SU-DHL-6 (cell line): ENCODE measurements around the gene NCKAP5.

Source experiments
- H2AFZ ChIP-seq: fragments of 200-600 bp; sonication (generic); 2 replicates; pipeline ENCODE4 v1.6.1; 2014; ENCODE audit warnings: low read depth, mild to moderate bottlenecking, moderate library complexity, mixed read lengths, antibody characterized with exemption, low read length; ENCODE audit not compliant: severe bottlenecking
- H3F3A ChIP-seq: fragments of 200-600 bp; shearing (Covaris generic); 2 replicates; pipeline ENCODE4 v1.6.0; 2016; ENCODE audit warnings: antibody characterized with exemption, mild to moderate bottlenecking; ENCODE audit not compliant: insufficient read depth
- H3K27ac ChIP-seq: fragments of 200-600 bp; sonication (generic); 2 replicates; pipeline ENCODE4 v1.5.1; 2016; ENCODE audit warnings: low read depth, mild to moderate bottlenecking, low read length, moderate library complexity, mixed read lengths
- H3K27me3 ChIP-seq: fragments of 200-600 bp; sonication (generic), shearing (Covaris generic); 2 replicates; pipeline ENCODE4 v1.6.0; 2014; ENCODE audit warnings: mild to moderate bottlenecking, low read length
- H3K36me3 ChIP-seq: fragments of 200-600 bp; sonication (generic); 2 replicates; pipeline ENCODE4 v1.6.1; 2014; ENCODE audit warnings: mild to moderate bottlenecking, low read length, mixed read lengths
- H3K4me2 ChIP-seq: fragments of 300-600, 200-600 bp; shearing (Covaris generic), sonication (generic); 2 replicates; pipeline ENCODE4 v1.6.0; 2014; ENCODE audit warnings: low read length, low read depth, mild to moderate bottlenecking; ENCODE audit not compliant: poor library complexity, severe bottlenecking
- H3K4me3 ChIP-seq: fragments of 200-600 bp; sonication (generic); 2 replicates; pipeline ENCODE4 v1.5.1; 2014; ENCODE audit warnings: antibody characterized with exemption, low read length, mild to moderate bottlenecking, mixed read lengths; ENCODE audit not compliant: insufficient read depth, poor library complexity, severe bottlenecking
- H3K79me2 ChIP-seq: fragments of 200-600 bp; sonication (generic); 2 replicates; pipeline ENCODE4 v1.6.1; 2014; ENCODE audit warnings: mild to moderate bottlenecking, low read length, moderate library complexity; ENCODE audit not compliant: insufficient read depth
- H3K9ac ChIP-seq: fragments of 200-600 bp; sonication (generic); 2 replicates; pipeline ENCODE4 v1.7.0; 2014; ENCODE audit warnings: mild to moderate bottlenecking, low read length
- H3K9me2 ChIP-seq: fragments of 200-600 bp; sonication (generic); replicated peaks from 2 replicates; pipeline ENCODE4 v1.6.1; 2014; ENCODE audit warnings: low read length; ENCODE audit not compliant: insufficient read depth
- H3K9me3 ChIP-seq: fragments of 200-600 bp; sonication (generic); 2 replicates; pipeline ENCODE4 v1.6.1; 2014; ENCODE audit warnings: low read length, mixed read lengths; ENCODE audit not compliant: insufficient read depth
- H4K20me1 ChIP-seq: fragments of 200-600 bp; sonication (generic); 2 replicates; pipeline ENCODE4 v1.6.1; 2014; ENCODE audit warnings: low read depth, mild to moderate bottlenecking, antibody characterized with exemption, low read length, moderate library complexity, mixed read lengths
- EZH2phosphoT487 ChIP-seq: fragments of 200-600 bp; sonication (generic), shearing (Covaris generic); conservative IDR thresholded peaks from 2 replicates; pipeline ENCODE4 v1.6.1; 2018; ENCODE audit warnings: mild to moderate bottlenecking, antibody characterized with exemption, low read length, moderate library complexity, mixed read lengths
- TF ChIP-seq, protein P1 (sequence below): fragments of 200-600 bp; sonication (generic); IDR thresholded peaks from one replicate; pipeline ENCODE4 v1.5.1; 2017; ENCODE audit warnings: antibody characterized with exemption, mild to moderate bottlenecking, low read length, moderate library complexity; ENCODE audit not compliant: insufficient read depth, poor library complexity, severe bottlenecking

The NCKAP5 gene

DNA sequence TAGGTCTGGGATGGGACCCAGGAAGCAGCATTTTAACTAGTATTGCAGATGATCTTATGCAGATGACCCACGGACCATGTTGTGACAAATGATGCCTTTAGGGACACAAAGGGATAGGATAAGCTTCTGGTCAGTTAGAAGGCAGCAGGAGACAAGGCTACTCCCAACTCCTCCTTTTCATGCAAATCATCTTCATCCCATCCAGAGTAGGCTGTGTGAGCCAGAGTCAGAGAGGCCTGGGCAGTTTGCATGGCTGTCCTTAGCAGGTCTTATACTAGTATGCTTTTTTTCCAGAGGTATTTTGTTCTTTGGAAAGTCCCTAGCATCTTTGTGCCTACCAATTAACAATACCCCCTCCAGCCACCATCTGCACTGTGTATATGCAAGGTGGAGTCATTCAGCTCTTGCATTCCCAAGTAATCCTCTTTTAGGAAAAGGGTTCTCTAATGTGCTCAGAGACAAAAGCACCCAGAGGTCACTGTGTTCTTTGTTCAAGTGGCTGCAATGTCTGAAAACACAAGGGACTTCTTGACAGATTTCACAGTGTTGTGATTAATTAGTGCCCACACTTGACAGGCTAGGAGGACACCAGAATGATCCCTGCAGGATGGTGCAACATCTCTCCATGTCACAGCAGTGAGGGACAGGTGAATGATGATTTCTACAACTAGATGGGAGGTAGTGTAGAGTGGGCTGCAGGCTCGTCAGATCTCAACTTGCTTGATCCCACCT, 225.8 kb downstream of the NCKAP5 start:
- Histone ChIP-seq H3K9ac (no peak overlapping the region), H3K36me3 (no peaks in the 10 kb centered on the region), H3F3A (no peaks in the 10 kb centered on the region), H3K9me2 (no peaks in the 10 kb centered on the region), H4K20me1 (no peaks in the 10 kb centered on the region), H3K27me3 (no peaks in the 10 kb centered on the region), H3K4me3 (no peak overlapping the region), H2AFZ (no peak overlapping the region), H3K27ac (no peak overlapping the region), H3K9me3 (no peaks in the 10 kb centered on the region), H3K79me2 (no peaks in the 10 kb centered on the region), H3K4me2 (no peak overlapping the region)
- TF ChIP-seq EZH2phosphoT487 = no peak
- TF ChIP-seq, protein P1, sequence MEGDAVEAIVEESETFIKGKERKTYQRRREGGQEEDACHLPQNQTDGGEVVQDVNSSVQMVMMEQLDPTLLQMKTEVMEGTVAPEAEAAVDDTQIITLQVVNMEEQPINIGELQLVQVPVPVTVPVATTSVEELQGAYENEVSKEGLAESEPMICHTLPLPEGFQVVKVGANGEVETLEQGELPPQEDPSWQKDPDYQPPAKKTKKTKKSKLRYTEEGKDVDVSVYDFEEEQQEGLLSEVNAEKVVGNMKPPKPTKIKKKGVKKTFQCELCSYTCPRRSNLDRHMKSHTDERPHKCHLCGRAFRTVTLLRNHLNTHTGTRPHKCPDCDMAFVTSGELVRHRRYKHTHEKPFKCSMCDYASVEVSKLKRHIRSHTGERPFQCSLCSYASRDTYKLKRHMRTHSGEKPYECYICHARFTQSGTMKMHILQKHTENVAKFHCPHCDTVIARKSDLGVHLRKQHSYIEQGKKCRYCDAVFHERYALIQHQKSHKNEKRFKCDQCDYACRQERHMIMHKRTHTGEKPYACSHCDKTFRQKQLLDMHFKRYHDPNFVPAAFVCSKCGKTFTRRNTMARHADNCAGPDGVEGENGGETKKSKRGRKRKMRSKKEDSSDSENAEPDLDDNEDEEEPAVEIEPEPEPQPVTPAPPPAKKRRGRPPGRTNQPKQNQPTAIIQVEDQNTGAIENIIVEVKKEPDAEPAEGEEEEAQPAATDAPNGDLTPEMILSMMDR = no peak

DNA sequence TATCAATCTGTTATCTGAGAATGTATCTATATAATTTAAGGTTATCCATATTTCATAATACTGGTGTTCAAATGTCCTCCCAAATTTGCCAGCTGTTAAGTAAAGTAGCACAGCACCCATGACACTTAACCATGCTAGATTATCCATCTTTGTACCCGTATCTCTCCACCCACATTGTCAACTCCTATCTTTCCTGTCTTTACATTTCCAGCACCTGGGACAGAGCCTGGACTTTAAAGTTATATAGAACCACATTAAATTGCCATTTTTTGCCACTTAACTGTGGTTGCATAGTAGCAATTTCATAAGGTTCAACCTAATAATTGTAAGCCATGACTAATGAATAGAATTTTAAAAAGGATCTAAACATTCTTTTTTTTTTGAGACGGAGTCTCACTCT, 226.7 kb downstream of the NCKAP5 start:
- H3K27ac ChIP-seq = no peak overlapping the region
- H3K4me3 ChIP-seq = no peak overlapping the region
- H2AFZ ChIP-seq = no peak overlapping the region
- no peaks in the 10 kb centered on the region for H3K9me2 ChIP-seq
- H4K20me1 ChIP-seq = no peaks in the 10 kb centered on the region
- no peaks in the 10 kb centered on the region for H3K36me3 ChIP-seq
- no peaks in the 10 kb centered on the region for H3K27me3 ChIP-seq
- no peak overlapping the region for H3K9ac ChIP-seq
- no peaks in the 10 kb centered on the region for H3F3A ChIP-seq
- TF ChIP-seq EZH2phosphoT487 = no peak
- TF ChIP-seq, protein P1 = no peak
- no peaks in the 10 kb centered on the region for H3K9me3 ChIP-seq
- no peaks in the 10 kb centered on the region for H3K79me2 ChIP-seq
- no peak overlapping the region for H3K4me2 ChIP-seq

DNA sequence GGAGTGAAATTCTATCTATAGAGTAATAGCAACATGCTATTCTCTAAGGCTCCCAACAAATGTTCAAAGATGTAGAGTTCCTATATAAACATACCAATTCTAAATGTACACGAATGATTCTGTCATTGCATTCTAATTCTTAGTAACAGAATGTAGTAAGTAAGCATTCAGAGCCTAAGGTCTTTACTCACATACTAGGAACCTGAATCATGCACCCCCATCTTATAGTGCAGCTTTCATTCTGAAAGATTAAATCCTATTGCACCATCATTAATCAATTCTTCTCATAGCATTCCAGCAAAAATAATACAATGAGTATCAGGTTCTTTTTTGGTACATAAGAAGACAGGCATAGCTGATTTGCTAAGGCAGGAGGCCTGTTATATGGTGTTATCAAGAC, 230.0 kb downstream of the NCKAP5 start:
- H3K36me3 ChIP-seq = no peaks in the 10 kb centered on the region
- no peak overlapping the region for H2AFZ ChIP-seq
- no peak overlapping the region for H3K4me2 ChIP-seq
- H3K79me2 ChIP-seq = no peaks in the 10 kb centered on the region
- no peaks in the 10 kb centered on the region for H3K27me3 ChIP-seq
- H3K9ac ChIP-seq = no peak overlapping the region
- H3K9me3 ChIP-seq = no peaks in the 10 kb centered on the region
- H3F3A ChIP-seq = no peaks in the 10 kb centered on the region
- H3K4me3 ChIP-seq = no peak overlapping the region
- no peaks in the 10 kb centered on the region for H3K9me2 ChIP-seq
- no peak for TF ChIP-seq EZH2phosphoT487
- TF ChIP-seq, protein P1 = no peak
- H3K27ac ChIP-seq = no peak overlapping the region
- no peaks in the 10 kb centered on the region for H4K20me1 ChIP-seq
